Non-pigmented ciliary epithelial cell (primary cell): Measurements from ENCODE around the gene MAGEA1.
"Not testable (repeated sequence)": the region's sequence is repeated elsewhere in the genome, so short reads cannot be mapped to it uniquely, and the experiment has no call there.

Experiments
- DNase-seq: peaks from one replicate; pipeline ENCODE4 v3.0.0-alpha.2; 2010; ENCODE audit warnings: low read depth

The MAGEA1 gene

GRCh38 chrX:153179131-153179530, at the start of gene MAGEA1:
Gene MAGEA1 (plus strand): TSS chrX:153179284. CDS start chrX:153182390, 3,106 bp downstream.
- DNase-seq: no peak

- DNase-seq: not testable (repeated sequence)
These were observed 46.2 kb upstream of the MAGEA1 start for GRCh38 chrX:153132924-153133323.

- not testable (repeated sequence) for DNase-seq
These were observed 40.0 kb upstream of the MAGEA1 start for GRCh38 chrX:153139074-153139473.

GRCh38 chrX:153146288-153146687, 32.8 kb upstream of the MAGEA1 start:
- DNase-seq: not testable (repeated sequence)

- no peak for DNase-seq
These were observed 25.6 kb upstream of the MAGEA1 start for GRCh38 chrX:153153516-153153915.

- DNase-seq: no peak
These were observed 21.6 kb upstream of the MAGEA1 start for GRCh38 chrX:153157450-153157849.

- DNase-seq: no peak
These were observed 20.8 kb upstream of the MAGEA1 start for GRCh38 chrX:153158319-153158718.

- no peak for DNase-seq
These were observed 17.1 kb upstream of the MAGEA1 start for GRCh38 chrX:153161952-153162351.

GRCh38 chrX:153164733-153165132, 14.4 kb upstream of the MAGEA1 start:
- no peak for DNase-seq

GRCh38 chrX:153168423-153168822, 10.7 kb upstream of the MAGEA1 start:
- DNase-seq: not testable (repeated sequence)

GRCh38 chrX:153181822-153182221, 2.7 kb downstream of the MAGEA1 start:
- DNase-seq: no peak

- DNase-seq: no peak
These were observed 5.7 kb downstream of the MAGEA1 start for GRCh38 chrX:153184787-153185186.

GRCh38 chrX:153190381-153190780, 11.3 kb downstream of the MAGEA1 start:
- no peak for DNase-seq

- DNase-seq: no peak
These were observed 21.4 kb downstream of the MAGEA1 start for GRCh38 chrX:153200462-153200861.

GRCh38 chrX:153206425-153207046, 27.5 kb downstream of the MAGEA1 start:
- DNase-seq: no peak

GRCh38 chrX:153209347-153209746, 30.3 kb downstream of the MAGEA1 start:
- DNase-seq: no peak

- no peak for DNase-seq
These were observed 35.9 kb downstream of the MAGEA1 start for GRCh38 chrX:153214934-153215333.

- DNase-seq: no peak
These were observed 37.8 kb downstream of the MAGEA1 start for GRCh38 chrX:153216926-153217325.

GRCh38 chrX:153225438-153226098, 46.5 kb downstream of the MAGEA1 start:
- DNase-seq: no peak

GRCh38 chrX:153226344-153227185, 47.5 kb downstream of the MAGEA1 start:
- DNase-seq: peak; percentile 19
